Left colon (tissue), 2 donors: ENCODE results near the gene PPARG. TPM values are rescaled to one million over a fixed set of nuclear protein-coding genes. Genes with fewer than 3 reads are reported as not detected.

Source experiments
- ATAC-seq: fragments of 200-7000 bp; cut with Tn5 transposase; one replicate; pipeline ENCODE4 v1.9.1; 2020; ENCODE audit warnings: mild to moderate bottlenecking, moderate library complexity
- DNase-seq, 2 donors: peaks; one replicate each; pipeline ENCODE4 v3.0.0-alpha.2; 2020
- intact Hi-C, 2 donors: fragments of 100-400 bp; cut with DNase I in 1 of 2; cut with micrococcal nuclease in 1 of 2; formaldehyde crosslinking; loops; one replicate each; pipeline versions ENCODE4 v1.11.2 to v1.14.0; 2022; cut with DNase I, micrococcal nuclease
- total RNA-seq, 2 donors: library from RNA; stranded (reverse); fragmentation: NEBNext Ultra II Directional; extraction: Animal tissue kit (Norgen Biotek cat#: 25700); gene quantifications; one replicate each; pipeline ENCODE4 v1.2.1, GENCODE V29; 2021
- donor health status: DM: no; HTN: no; CAD: no.
- donor health status: DM: yes; HTN: yes; CAD: no.

PPARG gene
- total RNA-seq, 2 donors from 2014 or later = 91.2 to 143 TPM

DNA sequence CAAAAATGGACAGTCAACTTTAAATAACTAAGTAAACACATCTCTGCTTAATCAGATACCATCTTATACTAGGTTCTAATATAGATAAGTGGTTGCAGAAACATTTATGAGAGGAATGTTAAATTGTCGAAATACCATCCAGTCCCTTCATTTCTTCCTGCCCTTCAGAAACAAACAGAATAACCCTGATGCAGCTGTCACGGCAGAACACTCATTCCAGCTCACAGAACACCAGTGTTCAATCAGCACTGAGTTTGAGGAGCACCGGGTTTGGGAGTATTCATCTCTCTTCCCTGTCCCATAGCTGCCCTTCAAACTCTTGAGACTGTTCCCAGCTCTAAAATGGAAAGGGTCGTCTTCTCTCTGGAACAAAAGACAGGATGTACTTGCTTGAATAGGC is 134.3 kb downstream of the PPARG start:
- ATAC-seq (no peak), DNase-seq (no peak)
- intact Hi-C loops = no loop called here

DNA sequence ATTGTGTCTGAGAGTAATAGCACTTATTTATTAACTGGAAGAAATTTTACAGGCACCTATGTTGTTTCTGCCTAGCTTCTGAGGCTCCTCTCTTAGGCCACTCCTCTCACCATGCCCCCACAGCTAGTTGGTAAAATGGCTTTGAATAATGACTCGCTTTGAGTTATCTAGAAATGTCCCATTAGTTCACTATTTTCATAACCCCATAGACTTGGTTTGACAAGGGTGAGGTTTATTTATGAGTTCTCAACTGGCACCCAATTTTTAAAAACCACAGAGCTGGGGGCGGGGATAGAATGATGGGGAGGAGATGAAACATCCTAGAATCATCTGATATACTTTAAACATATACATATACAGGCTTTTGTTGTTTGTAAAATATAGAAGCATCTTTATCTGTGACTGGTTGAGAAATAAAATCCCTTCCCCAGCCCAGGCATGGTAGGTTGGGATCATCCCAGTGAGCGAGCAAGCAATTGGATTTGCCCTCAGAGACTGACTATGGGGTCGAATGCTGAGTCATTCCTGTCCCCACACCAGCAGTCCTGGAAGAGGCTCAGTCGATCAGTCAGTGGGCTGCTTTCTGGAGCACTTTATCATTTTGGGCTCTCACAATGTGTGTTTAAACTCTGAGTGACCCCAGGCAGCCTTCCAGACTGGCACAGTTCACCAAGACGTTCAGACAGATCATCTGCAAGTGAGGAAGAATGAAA is 135.2 kb downstream of the PPARG start:
- intact Hi-C loops = no loop called here
- ATAC-seq = no peak
- no peak for DNase-seq

DNA sequence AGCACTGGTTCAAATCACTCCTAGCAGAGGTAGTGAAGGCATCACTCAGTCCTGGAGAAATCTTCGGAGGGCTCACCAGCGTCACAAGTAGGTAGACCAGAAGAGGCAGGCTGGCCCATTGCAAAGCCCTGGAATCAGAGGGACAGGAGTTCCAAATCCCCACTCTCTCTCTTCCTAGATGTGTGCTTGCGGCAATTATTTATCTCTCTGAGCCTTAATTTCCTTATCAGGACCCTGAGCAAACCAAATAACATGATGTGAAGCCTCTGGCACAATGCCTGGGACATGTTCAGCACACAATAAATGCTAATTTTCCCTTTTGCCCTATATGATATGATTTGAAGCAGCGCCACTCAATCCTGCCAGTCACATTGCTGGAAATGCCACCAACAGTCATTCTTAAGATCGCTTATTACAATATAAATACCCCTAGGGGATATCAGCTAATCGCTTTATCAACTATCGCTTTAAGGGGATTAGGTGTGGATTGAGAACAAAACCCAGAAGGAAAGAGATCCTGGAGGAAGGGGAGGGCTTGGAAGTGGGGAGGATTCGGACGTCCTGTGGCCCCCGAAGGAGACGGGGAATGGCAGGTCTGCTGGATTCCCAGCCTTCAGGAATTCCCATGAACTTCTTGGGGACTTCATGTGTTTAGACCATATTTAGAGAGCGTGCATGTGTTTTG is 135.9 kb downstream of the PPARG start:
- intact Hi-C loops = no loop called here
- ATAC-seq = no peak
- DNase-seq = no peak

DNA sequence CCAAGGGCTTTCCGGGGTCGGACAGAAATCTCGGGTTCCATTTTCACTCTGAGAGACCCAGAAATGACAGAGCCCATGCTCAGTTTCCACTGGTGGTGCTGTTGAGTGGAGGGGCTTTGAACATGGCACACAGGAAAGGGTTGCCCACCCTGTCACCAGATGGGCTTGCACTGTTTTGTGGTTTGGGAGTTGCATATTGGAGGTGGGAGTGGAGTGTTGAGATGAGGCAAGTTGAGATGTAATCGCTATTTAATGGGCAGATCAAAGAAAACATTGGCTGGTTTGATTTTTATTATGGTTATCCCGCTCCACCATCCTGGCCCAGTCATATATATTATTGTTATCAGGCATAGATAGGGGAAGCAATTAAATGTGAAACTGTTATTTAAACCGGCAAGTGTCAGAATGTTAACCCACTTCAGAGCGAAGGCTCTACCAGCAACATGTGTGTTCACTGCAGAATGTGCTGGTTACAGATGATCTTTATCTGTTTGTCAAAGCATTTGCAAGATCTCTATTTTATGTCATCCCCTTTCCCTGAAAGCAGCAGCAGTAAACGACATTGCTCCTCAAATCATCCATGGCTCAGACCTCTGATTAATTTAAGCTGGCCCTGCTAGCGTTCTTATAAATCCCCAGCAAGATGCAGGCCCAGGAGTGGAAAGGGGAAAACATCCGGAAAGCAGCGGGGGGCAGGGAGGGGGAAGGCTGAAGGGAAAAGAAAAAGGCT is 137.1 kb downstream of the PPARG start:
- DNase-seq (no peak), ATAC-seq (no peak)
- intact Hi-C loops = no loop called here

DNA sequence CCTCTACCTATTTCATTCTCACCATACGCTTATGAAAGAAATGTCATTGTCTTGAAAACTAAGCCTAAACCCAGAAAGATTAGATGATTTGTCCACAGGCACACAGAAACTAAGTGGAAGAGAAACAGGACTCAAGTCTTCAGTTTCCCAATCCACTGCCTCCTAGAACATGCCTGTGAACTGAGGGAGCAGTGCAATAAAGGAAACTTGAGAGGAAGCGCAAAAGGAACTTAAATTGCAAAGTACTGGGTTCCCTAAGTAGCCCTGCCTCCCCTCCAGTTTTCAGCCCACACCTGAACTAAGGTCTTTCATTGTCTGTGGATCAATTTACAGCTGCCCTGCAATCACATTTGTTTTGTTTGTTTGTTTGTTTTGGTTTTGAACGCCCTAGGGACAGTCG is 138.7 kb downstream of the PPARG start:
- intact Hi-C loops = no loop called here
- DNase-seq (no peak), ATAC-seq (no peak)

DNA sequence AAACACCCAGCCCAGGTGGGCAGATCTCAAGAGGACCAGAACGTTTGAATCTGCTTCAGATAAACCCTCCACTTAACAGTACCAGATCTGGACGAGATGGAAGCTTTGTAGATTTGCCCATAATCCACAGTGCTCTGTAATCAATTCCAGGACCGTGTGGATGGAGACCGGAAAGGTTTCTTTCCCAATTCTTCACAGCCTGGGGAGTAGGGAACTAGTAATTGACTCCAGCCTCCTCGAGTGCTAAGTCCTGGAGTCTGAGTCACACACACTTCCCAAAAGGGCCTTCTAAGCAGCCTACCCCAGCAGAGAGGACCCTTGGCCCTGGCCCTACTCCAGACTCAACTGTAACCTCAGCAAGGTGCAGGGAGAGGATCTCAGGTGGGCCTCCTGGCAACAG is 139.3 kb downstream of the PPARG start:
- intact Hi-C loops = no loop called here
- DNase-seq (no peak), ATAC-seq (peak; percentile 12)

DNA sequence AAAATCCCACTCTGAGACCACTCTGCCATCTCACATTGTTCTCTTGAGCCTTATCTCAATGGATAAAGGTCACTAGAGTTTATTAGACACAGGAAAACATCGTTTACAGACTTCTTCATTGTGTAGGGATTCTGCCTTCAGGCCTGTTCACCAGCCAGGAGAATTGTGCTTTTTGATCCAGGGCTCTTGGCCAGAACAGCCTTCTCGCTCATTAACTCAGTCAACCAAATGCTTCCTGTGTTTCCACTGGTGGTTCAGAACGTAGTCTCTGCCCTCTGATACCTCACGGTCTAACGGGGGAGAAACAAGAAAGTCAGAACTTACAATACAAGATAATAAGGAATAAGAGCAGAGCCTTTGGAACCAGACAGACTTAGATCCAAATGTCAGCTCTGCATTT is 141.2 kb downstream of the PPARG start:
- ATAC-seq (peak; percentile 34), DNase-seq (no peak)
- intact Hi-C loops = no loop called here

DNA sequence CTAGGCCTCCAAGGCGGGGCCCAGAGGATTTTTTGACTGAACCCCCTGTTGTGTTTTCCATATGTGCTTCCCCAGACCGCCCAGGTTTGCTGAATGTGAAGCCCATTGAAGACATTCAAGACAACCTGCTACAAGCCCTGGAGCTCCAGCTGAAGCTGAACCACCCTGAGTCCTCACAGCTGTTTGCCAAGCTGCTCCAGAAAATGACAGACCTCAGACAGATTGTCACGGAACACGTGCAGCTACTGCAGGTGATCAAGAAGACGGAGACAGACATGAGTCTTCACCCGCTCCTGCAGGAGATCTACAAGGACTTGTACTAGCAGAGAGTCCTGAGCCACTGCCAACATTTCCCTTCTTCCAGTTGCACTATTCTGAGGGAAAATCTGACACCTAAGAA is 145.0 kb downstream of the PPARG start:
- ATAC-seq = no peak
- no peak for DNase-seq
- intact Hi-C loops = no loop called here

DNA sequence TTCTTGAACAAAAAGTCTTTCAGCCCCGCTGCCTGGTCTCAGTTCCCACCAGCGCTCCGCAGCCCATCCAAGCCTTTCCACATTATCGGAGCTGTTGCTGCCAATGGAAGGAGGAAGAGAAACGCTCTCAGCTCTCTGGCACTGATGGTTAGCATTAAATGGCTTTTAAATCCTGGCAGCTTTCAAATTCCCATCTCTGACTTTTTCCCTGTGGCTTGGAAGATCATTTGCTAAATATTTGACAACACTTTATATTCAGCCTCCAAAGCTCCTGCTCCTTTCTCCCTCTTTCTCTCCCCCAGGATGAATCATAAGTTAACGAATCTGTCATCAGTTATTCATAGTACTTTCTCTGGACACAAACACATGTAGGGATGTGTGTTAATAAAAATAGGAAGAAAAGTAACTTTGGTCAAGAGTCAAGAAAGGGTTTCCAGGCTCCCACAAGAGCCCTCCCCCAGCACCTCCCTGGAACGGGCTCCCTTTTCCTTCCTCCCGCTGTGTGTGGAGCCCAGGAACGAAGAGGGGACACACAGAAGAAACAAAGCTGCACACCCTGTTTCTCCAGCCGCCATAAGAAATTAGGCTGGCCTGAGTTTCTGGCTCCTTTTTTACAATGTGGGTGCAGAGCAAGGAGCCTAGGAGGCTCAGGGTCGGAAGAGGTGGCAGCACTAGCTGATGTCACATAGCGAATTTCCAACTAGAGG is 147.8 kb downstream of the PPARG start:
- intact Hi-C loops = no loop called here
- no peak for DNase-seq
- ATAC-seq = no peak

DNA sequence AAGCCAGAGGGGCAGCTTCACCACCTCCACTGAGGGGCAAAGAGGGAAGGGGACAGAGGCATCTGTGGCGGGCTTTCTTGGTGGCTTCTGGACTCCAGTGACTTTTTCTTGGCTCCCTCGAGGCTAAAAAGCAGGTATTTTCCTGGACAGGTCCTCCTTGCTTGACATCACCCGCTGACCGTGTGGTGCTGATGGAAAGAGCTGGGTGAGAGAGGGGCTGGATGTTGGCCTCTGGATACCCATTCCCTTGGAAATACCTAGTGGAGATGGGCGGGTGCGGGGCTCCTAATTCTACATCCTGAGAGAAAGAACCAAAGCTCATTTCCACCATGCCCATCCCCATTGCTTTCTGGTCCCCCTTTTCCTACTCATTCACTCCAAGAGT is 148.3 kb downstream of the PPARG start:
- DNase-seq (no peak), ATAC-seq (no peak)
- intact Hi-C loops = no loop called here

DNA sequence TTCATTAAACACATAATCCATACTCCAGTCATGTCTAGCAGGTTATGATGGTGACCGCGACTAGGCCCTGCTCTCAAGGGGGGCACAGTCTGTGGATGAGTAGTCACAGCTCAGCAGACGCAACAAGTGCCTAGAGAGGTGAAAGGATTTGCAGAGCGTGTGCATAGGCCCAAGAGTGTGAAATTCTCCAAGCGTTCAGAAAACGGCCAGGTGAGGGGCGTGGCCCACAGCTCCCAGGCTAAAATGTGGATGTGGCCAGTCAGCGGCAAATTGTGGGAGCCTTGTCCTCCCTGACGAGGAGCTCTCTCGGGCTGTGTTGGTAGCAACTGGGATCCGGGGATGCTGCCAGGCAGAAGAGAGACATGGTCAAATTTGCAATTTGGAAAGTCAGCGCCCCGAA is 149.0 kb downstream of the PPARG start:
- intact Hi-C loops = no loop called here

DNA sequence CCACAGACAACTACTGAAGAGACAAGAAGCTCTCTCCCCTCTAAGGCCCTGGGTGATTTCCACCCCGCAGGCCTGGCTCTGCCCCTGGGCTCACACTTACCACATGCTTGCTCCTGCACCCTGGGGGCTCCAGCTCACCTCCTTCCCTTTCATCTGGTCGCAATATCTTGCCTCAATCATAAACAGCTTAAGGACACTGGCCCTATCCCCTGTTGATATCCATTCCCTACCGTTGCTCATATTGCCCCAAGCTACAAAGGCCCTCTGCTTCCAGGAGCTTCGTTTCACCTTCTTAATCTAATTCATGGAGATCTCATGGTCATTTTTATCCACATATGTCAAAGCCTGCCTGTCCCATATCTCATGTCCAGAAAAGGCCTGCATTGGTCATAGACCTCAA is 149.4 kb downstream of the PPARG start:
- intact Hi-C loops = no loop called here
- ATAC-seq (no peak), DNase-seq (no peak)

More for the DNA sequence above, 149.0 kb downstream of the PPARG start:
- DNase-seq = no peak
- ATAC-seq = no peak

DNA sequence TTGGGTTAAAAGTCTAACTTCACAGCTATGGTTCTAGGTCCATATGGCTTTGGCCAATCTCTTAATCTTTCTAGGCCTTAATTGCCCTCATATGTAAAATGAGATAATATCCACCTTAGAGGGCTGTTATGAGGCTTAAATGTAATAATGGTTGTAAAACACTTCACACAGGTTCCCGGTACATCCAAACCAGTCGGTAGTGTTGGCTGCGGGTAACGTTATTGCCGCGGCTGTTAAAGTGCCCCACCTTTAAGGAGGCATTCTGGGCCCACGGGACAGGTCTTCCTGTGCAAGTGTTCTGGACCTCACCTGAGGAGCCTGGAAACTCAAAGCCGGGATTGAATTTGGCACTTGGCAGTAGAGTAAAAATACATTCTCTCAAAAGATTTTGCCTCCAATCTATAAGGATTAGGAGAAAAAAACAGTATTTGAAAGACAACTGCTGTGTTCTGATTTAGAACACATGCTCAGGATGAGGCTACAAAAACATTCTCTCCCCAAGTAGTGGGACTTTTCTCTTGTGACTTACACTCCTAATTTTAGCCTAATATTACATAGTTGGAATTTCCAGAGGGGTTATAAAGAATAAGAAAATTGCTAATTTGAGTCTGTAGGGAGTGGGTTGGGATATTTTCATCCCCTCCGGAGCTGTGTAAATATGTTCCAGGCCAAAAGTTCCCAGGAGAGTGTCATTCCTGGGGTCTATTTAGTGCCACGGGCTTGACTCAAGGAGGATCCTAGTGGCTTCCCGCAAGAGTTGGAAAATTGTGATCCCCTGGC is 150.5 kb downstream of the PPARG start:
- peak; percentile 88 for ATAC-seq
- intact Hi-C loops = no loop called here
- peak; percentile 79 to 86 for DNase-seq

DNA sequence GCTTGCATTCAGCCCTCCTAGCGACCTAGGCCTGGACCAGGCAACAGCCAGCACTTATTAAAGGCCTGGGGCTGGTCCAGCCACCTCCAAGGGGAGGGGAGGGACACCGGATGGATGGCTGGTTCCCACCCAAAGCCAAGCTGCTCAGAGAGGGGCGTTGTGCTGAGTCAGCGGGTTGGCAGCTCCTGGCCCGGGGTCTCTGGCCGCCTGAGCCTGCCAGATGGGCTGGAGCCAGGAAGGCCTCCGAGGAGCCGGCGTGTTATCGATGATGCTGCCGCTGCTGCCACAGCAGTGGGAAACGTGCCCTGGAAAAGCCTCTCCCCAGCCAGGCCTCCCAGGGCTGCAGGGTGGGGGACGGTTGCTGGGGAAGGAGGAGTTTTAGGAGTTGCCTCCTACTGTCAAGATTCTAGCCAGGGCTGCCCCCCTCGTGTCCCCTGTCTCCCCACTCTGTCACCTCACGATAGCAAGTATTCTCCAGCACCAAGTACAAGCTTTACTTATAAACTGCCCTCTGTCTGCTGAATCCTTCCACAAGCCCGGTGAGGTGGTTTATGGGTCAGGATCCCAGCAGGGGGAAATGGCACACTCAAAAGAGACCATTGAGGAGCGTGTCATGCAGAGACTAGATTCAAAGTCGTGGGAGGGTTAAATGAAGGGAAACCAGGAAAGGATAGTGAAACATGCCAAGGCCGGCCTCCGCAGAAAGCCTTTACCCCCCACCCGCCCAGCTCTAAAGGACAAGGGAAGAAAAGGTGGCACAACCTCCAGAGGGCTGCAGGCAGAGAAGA is 152.3 kb downstream of the PPARG start:
- intact Hi-C loops = no loop called here
- ATAC-seq (no peak), DNase-seq (peak in 1 of 2 donors; percentile 45)

DNA sequence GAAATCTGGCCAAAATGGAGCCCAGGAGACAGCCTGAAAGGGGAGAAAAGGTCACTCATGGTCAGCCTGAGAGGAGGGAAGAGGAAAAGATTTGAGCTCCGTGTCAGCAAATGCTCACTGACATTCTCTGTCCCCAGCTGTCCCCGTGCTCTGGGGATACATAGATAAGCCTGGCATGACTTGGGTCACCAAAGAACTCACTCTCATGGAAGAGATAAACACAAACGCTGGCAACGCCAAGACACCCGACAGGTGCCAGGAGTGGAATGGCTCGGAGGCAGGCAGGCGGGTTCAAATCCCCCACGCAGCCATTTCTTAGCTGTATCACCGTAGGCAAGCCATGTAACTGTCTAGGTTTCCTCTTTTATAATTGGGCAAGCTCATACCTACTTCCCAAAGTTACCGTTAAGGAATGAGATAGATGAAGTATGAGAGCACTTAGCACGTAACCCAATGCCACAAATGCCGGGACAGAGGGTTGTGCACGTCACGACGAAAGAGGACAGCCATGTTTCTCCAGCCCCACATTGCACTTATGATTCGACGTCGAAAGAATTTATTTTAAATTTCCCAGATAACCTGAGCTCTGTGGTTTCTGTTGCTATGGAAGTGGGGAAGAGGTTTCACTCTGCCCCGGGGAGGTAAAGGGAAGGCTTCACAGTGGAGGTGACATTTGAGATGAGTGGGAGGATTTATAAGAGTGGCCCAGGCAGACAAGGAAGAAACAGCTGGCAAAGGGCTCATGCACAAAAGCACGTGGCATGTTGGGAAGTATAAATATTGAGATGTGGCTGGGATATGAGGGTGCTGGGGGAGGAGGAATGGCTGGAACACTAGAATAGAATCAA is 154.0 kb downstream of the PPARG start:
- ATAC-seq = no peak
- intact Hi-C loops = no loop called here
- no peak for DNase-seq

DNA sequence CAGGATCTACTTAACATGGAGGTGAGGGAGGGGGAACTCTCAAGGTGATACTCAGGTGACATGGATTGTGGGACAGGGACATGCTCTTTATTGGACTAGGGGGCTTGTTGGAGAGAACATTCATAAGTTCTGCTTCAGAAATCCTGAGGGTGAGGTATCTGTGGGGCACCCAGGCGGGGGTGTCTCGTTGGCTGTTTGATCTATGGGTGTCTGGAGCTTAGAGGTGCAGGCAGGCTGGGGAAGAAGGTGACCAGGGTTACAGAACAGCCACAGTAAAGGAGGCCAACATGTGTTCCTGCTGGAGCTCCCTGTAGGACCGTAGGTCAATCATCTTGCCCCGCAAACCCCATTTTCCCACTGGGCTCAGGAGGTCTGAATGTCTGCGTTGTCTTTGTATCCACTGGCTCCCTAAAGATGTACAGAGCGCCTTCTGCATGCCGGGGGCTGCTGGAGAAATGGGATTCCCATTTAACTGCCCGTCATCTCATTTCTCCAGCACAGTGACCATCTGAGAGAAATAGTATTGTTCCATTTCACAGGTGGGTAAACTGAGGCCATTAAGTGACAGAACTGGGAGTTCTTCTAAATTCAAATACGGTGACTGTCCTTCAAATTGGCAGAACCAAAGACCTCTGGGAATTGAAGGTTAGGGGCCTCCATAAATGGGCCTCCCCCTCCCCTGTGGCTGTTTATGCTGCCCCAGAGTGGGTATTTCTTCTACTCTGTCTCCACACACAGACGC is 155.1 kb downstream of the PPARG start:
- ATAC-seq (no peak), DNase-seq (no peak)
- intact Hi-C loops = no loop called here
